Heart left ventricle (tissue), 16 donors: ENCODE results near the gene DNAJC7. TPM values are rescaled to one million over a fixed set of nuclear protein-coding genes. Genes with fewer than 3 reads are reported as not detected.
A peak's percentile ranks its signal among the peaks of the same experiment; 100 is the strongest.

Source experiments
- ATAC-seq, 4 donors: fragments of 200-7000 bp; cut with Tn5 transposase; one replicate each; pipeline ENCODE4 v1.9.1; 2020 to 2022; ENCODE audit warnings: moderate library complexity in 4 of 4, mild to moderate bottlenecking in 3 of 4, moderate number of reproducible peaks in 1 of 4
- DNase-seq, 5 donors: peaks; one replicate each; pipeline ENCODE4 v3.0.0-alpha.2; 2020
- H3K27ac ChIP-seq, 12 donors: fragments of 200-600 bp; sonication (generic) in 4 of 12; one replicate each; pipeline versions ENCODE4 v1.5.0 to v1.8.0; 2016 to 2022; ENCODE audit warnings: mild to moderate bottlenecking in 2 of 12
- H3K27me3 ChIP-seq, 9 donors: fragments of 200-600 bp; sonication (generic) in 2 of 9; one replicate each; pipeline versions ENCODE4 v1.5.1 to v1.8.0; 2016 to 2022; ENCODE audit warnings: mild to moderate bottlenecking in 3 of 9
- H3K36me3 ChIP-seq, 9 donors: fragments of 200-600 bp; sonication (generic) in 2 of 9; one replicate each; pipeline versions ENCODE4 v1.5.0 to v1.8.0; 2018 to 2022; ENCODE audit warnings: mild to moderate bottlenecking in 2 of 9
- H3K4me1 ChIP-seq, 12 donors: fragments of 200-600 bp; sonication (generic) in 4 of 12; one replicate each; pipeline versions ENCODE4 v1.5.0 to v1.8.0; 2016 to 2022; ENCODE audit warnings: mild to moderate bottlenecking in 3 of 12
- H3K4me3 ChIP-seq, 12 donors: fragments of 200-600 bp; sonication (generic) in 4 of 12; one replicate each; pipeline versions ENCODE4 v1.5.0 to v1.8.0; 2017 to 2022; ENCODE audit warnings: mild to moderate bottlenecking in 9 of 12, moderate library complexity in 4 of 12
- H3K9me3 ChIP-seq, 12 donors: fragments of 200-600 bp; sonication (generic) in 4 of 12; one replicate each; pipeline versions ENCODE4 v1.5.0 to v1.8.0; 2016 to 2022; ENCODE audit warnings: mild to moderate bottlenecking in 1 of 12
- POLR2A ChIP-seq, 2 donors: fragments of 450-650 bp; IDR thresholded peaks; one replicate each; pipeline ENCODE4 v1.6.1; 2017; ENCODE audit warnings: antibody characterized with exemption in 2 of 2, mild to moderate bottlenecking in 2 of 2, moderate library complexity in 2 of 2
- WGBS, 4 donors: extraction: QIAGEN DNeasy Blood & Tissue Kit in 2 of 4; methylation state at CpG; one replicate each; pipeline versions ENCODE4 v1.1.5 to v1.1.7; 2013 to 2018; 5-methylcytosine and 5-hydroxymethylcytosine counted together
- intact Hi-C, 10 donors: fragments of 100-400 bp; cut with DNase I; formaldehyde crosslinking; loops; one replicate each; pipeline versions ENCODE4 v1.11.1 to v1.14.2; 2022
- polyA plus RNA-seq, 2 donors: library from polyadenylated mRNA; stranded (reverse); fragments of 200-250 nt; gene quantifications; one replicate each; pipeline ENCODE4 v1.2.3, GENCODE V29; 2013
- total RNA-seq, 9 donors: library from RNA; depleted of rRNA in 2 of 9; stranded (reverse); fragments of >200 nt in 2 of 9; fragmentation: NEBNext Ultra II Directional in 3 of 9; extraction: Animal tissue kit (Norgen Biotek cat#: 25700) in 3 of 9; gene quantifications; one replicate each; pipeline versions ENCODE4 v1.1.0 to v1.2.4, GENCODE V29; 2016 to 2023
- TF ChIP-seq, protein P1 (sequence below), 12 donors: fragments of 200-600 bp; sonication (generic) in 4 of 12; IDR thresholded peaks; one replicate each; pipeline versions ENCODE4 v1.5.0 to v1.8.0; 2018 to 2022; ENCODE audit warnings: antibody characterized with exemption in 12 of 12, mild to moderate bottlenecking in 5 of 12
- donor health status: ischemic (EF 13 %, LVEDD 7.1; RV severe dilation, severe dysfunction).
- donor health status: healthy with polysubstance abuse.
- donor health status: DM: no; HTN: yes; CAD: no.
- donor health status: DM: no; HTN: no; CAD: no.
- donor health status: ischemic (EF 25% LVEDD 6.9; RV normal size, moderate dysfunction).
- donor health status: ischemic (EF 25% LVEDD 5.7; RV mildly dilated, moderate dysfunction).
- donor health status: healthy.
- donor health status: DM: yes; HTN: yes; CAD: no.
- donor health status: ischemic (EF 35%, LVEDD 5.7; RV mildly dilated, moderate dysfunction).
- donor health status: nonischemic (EF 11% LVEDD 7.7; RV severe dilation, severe dysfunction).
- donor health status: DM: yes; HTN: yes; CAD: no.
- donor health status: PGD.
- donor health status: ischemic (EF 29% LVEDD 5.4; RV normal size, mild dysfunction).
- donor health status: nonischemic (EF 23%, LVEDD 6.1; RV moderate dilation, normal function).

DNAJC7 gene
- total and polyA plus RNA-seq, 11 donors: 42.5 to 103 (median 74.7) TPM

DNA sequence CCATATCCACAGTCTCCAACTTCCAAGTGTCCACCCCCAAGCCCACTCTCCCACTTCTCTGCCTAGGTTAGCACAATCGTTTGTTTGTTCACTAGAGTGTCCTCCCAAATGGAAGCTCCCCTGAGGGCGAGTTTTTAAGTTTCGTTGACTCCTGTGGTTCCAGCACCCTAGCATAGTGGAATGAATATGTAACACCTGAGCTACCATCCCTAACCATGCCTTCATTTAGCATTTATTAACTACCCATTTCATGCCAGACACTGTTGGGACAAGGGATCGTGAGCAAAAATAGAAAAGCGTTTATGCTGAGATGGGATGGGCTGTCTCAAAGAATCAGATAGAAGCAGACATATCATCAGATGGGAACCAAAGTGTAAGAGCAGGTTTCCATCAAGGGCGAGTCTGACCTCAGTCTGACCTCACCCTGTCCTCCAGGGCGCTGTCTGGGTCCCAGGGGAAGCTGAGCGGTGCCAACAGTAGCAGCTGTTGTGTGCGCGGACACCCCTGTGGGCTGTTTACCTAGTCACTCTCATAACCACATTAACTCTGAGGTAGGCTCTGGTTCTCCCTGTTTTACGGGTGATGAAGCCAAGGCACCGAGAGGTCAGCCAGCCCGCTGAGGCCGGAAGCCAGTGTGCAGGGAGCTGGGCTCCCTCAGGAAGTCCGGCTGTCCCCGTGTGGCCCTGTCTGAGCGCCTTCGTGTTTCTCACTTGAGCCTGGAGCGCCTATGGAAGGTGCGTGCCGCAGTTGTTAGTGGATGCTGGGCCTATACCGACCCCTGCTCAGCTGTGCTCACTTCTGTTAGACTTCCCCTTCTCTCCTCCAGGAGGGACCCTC, 44.5 kb downstream of the DNAJC7 start:
- Histone ChIP-seq H3K27ac (peak overlapping the region in 11 of 12 donors; percentile 17 to 63 (median 36)), H3K27me3 (no peaks in the 10 kb centered on the region), H3K4me3 (peak overlapping the region in 1 of 12 donors; percentile 15), H3K4me1 (peaks cover 0 to 36% (median 22%) of the 10 kb centered on the region in 12 donors), H3K9me3 (no peaks in the 10 kb centered on the region), H3K36me3 (peaks cover 0 to 93% (median 74%) of the 10 kb centered on the region in 9 donors)
- 38 to 58% (median 43%) methylated on average over 17 to 22 of the region's 22 CpGs for WGBS, 4 donors
- intact Hi-C loops: no loop called here
- DNase-seq: peak; percentile 34 to 71 (median 54)
- TF ChIP-seq, protein P1, sequence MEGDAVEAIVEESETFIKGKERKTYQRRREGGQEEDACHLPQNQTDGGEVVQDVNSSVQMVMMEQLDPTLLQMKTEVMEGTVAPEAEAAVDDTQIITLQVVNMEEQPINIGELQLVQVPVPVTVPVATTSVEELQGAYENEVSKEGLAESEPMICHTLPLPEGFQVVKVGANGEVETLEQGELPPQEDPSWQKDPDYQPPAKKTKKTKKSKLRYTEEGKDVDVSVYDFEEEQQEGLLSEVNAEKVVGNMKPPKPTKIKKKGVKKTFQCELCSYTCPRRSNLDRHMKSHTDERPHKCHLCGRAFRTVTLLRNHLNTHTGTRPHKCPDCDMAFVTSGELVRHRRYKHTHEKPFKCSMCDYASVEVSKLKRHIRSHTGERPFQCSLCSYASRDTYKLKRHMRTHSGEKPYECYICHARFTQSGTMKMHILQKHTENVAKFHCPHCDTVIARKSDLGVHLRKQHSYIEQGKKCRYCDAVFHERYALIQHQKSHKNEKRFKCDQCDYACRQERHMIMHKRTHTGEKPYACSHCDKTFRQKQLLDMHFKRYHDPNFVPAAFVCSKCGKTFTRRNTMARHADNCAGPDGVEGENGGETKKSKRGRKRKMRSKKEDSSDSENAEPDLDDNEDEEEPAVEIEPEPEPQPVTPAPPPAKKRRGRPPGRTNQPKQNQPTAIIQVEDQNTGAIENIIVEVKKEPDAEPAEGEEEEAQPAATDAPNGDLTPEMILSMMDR (IDR thresholded peaks at IDR 0.05): no peak
- TF ChIP-seq POLR2A (IDR thresholded peaks at IDR 0.05): no peak
- ATAC-seq: peak; percentile 21 to 72 (median 46)

DNA sequence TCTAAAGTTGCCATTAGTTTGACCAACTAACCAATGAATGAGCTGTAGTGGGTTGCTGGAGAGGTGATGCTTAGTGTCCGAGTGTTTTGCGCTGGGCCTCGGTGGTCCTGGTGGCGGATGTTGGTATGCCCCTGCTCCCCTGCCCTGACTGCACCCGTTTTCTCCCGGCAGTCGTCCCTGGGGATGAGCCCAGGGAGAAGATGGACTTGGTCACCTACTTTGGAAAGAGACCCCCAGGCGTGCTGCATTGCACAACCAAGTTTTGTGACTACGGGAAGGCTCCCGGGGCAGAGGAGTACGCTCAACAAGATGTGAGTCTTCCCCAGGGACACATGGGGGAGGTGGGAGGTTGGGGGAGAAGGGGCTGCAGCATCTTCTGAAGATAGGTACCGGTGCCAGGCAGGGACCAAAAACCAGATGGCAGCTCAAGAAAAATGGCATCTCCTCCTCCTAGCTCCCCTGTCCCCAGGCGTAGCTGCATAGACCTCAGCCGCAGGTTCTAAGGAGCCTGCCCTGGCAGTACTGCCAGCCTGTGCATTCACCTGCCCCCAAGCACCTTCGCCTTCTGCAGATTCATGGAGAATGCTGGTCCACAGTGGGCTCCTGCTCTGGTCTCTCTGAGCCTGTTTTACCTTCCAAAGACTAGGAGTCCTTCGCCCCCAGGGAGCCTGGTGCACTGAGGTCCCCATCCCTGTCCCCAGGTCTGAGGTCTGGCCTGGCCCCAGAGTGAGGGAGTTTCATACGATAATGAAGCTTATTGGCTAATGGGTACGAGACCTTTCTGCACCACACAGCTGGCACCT, 45.3 kb downstream of the DNAJC7 start:
- H3K4me1 ChIP-seq: peaks cover 0 to 43% (median 29%) of the 10 kb centered on the region in 12 donors
- whole genome bisulfite sequencing, 4 donors: 81 to 93% (median 85%) methylated on average over 14 to 18 of the region's 18 CpGs
- ATAC-seq (no peak), DNase-seq (peak in 1 of 5 donors; percentile 15)
- peaks cover 0 to 85% (median 66%) of the 10 kb centered on the region in 9 donors for H3K36me3 ChIP-seq
- H3K27ac ChIP-seq: peak overlapping the region in 2 of 12 donors; percentile 2 to 35
- no peaks in the 10 kb centered on the region for H3K27me3 ChIP-seq
- intact Hi-C loops: no loop called here
- no peaks in the 10 kb centered on the region for H3K9me3 ChIP-seq
- no peak overlapping the region for H3K4me3 ChIP-seq
- TF ChIP-seq POLR2A (IDR thresholded peaks at IDR 0.05): no peak

DNA sequence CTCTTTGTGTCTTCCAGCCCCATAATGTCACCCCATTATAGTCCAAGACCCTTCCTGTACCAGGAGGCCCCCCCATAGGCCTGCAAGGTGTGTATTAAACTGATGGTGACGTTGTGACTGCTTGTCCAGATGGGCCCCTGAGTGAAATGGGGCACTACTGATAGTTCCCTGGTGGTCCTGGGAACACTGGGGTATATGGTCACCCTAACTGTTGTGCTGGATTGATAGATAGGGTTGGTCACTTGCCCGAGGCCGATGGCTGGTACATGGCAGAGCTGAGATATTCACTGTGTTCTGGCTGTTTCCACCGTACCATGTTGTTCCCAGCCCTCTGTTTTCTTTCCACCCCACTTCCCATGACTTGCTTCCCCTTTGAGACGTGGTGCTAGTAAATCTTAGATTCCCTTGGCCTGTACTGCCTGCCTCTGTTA, 46.3 kb downstream of the DNAJC7 start:
- Histone ChIP-seq H3K27ac (no peak overlapping the region), H3K4me1 (peaks cover 0 to 46% (median 32%) of the 10 kb centered on the region in 12 donors), H3K4me3 (no peak overlapping the region), H3K36me3 (peaks cover 0 to 74% (median 56%) of the 10 kb centered on the region in 9 donors), H3K9me3 (no peaks in the 10 kb centered on the region), H3K27me3 (no peaks in the 10 kb centered on the region)
- DNase-seq (peak in 1 of 5 donors; percentile 13), ATAC-seq (no peak)
- intact Hi-C loops: no loop called here
- WGBS, 4 donors: 84 to 85% (median 85%) methylated on average over 5 of the region's 5 CpGs
- TF ChIP-seq POLR2A (IDR thresholded peaks at IDR 0.05): no peak
- TF ChIP-seq, protein P1 (IDR thresholded peaks at IDR 0.05): no peak

DNA sequence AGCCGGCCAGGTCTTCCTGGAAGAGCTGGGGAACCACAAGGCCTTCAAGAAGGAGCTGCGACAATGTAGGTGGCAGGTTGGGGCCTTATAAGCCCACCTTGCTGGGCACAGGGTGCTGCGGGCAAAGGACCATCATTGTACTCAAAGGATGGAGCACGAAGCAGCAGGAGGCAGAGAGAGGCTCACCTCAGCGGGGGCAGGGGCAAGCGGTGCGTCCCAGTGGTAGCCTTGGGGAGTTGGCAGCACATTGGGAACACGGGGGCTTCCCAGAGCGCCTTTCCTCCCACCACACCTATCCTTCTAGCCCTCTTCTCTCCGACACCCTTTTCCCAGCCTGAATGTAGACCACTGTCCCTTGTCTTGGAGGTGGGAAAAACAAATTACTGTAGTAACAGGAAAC, 48.6 kb downstream of the DNAJC7 start:
- TF ChIP-seq, protein P1 (IDR thresholded peaks at IDR 0.05): no peak
- TF ChIP-seq POLR2A (IDR thresholded peaks at IDR 0.05): no peak
- no peaks in the 10 kb centered on the region for H3K27me3 ChIP-seq
- H3K9me3 ChIP-seq: no peaks in the 10 kb centered on the region
- intact Hi-C loops: loop anchor here in 7 of 10 donors (5.0 to 10.0 kb wide), 4 partner anchors 44 to 134 kb away; partner anchors contain the start of gene DNAJC7 (in 6 of the 7)
- H3K36me3 ChIP-seq: peaks cover 0 to 52% (median 33%) of the 10 kb centered on the region in 9 donors
- peaks cover 0 to 53% (median 37%) of the 10 kb centered on the region in 12 donors for H3K4me1 ChIP-seq
- H3K27ac ChIP-seq: no peak overlapping the region
- 84 to 94% (median 92%) methylated on average over 9 to 10 of the region's 10 CpGs for WGBS, 4 donors
- peak overlapping the region in 1 of 12 donors; percentile 91 for H3K4me3 ChIP-seq
- ATAC-seq: no peak
- DNase-seq: peak in 1 of 5 donors; percentile 22
